Activated CD4-positive, alpha-beta T cell treated with anti-CD3 and anti-CD28 coated beads, Interleukin-2, amount 50 U/mL, for 24 hours (primary cell): Measurements from ENCODE around the gene NNAT.

Experiments
- DNase-seq, 2 donors: peaks; one replicate each; pipeline ENCODE4 v3.0.0-alpha.2; 2020; ENCODE audit warnings: low read depth in 1 of 2, low spot score in 1 of 2

Gene NNAT

DNA sequence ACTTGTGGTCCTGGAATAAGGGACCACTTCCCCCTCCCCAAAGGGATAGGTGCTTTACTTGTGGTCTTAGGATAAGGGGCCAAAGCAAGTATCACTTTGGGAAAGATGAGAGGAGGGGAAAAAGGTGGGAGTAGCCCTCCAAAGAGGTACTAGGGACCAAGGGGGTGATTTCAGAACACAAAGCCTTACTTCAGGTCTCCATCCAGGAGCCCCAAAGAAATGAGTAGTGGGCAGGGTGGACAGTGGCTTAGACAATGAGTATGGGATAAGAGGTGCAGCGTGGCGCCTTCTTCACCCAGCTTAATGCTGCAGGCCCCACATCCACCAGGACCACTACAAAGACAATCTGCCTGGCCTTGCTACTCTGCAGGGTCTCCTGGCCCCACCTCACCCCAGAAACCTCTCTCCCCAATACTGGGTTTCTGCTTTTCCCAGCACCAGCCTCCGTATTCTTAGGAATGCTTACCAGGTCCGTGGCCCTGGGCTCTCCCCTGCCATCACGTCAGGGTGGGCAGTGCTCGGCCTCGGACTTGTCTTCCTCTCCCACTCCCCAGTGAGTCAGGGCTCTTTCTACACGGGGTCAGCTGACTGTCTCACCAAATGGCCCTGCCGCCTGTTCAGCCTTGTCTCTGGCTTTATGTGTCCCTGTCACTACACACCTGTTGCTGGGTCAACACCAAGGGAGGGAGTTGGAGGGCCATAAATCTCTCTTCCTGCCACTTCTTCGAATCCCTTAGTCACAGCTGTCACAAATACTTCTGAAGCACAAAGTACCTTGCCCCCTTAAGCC lies 3.1 kb downstream of the NNAT start:
- no peak for DNase-seq

DNA sequence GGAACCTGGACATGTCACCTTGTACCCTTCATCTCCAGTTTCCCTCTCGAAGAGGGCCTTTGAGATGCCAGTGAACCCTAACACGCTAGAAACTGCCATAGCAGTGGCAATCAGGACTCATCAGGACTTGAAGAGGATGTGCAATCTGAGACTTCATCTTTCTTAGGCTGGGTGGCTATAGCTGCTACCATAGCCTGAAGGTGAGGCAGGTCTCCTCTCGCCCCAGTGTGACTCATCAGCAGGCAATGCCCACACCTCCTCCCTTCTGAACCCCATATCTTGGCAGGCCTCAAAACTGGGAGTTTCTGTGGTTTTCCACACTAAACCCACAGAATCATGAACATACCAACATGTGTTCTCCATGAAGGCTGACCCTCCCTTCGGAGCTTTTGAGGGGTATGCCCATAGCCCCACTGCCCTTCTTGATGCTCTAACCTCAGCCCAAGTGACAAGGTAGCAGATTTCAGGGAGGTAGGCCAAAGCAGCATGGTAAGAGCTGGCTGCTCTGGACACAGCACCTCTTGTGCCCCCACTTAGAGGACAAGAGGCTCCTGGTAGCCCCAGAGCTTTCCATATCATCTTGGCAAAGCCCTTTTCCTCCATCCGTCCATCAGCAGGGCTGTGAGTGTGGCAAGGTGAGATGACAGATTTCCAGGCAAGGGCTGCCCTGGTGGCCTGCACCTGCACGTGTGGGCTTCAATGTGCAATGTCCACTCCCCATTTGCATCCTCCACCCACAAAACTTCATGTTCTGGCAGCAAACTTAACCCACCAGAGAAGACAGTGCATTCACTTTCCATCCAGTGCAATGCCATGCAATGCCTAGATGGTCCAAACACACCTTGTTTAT lies 4.0 kb downstream of the NNAT start:
- DNase-seq, result no peak

DNA sequence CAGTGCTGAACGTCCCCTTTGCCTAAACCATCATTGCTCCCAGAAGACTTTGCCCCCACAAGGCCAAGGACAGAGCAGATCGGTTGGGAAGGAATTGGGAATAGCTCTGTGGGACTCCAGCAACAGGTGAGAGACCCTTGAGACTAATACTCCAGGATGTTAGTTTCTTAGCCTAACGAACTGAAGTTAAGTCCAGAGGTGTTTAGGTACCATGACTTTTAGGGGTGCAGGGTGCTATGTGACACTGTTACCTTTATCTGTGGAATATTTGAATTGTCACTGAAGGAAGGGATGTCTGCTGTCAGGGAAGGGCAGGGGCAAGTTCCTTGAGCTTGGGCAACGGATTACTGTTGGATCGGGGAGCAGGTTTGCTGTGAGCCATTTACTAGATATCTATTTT lies 4.8 kb downstream of the NNAT start:
- no peak for DNase-seq

DNA sequence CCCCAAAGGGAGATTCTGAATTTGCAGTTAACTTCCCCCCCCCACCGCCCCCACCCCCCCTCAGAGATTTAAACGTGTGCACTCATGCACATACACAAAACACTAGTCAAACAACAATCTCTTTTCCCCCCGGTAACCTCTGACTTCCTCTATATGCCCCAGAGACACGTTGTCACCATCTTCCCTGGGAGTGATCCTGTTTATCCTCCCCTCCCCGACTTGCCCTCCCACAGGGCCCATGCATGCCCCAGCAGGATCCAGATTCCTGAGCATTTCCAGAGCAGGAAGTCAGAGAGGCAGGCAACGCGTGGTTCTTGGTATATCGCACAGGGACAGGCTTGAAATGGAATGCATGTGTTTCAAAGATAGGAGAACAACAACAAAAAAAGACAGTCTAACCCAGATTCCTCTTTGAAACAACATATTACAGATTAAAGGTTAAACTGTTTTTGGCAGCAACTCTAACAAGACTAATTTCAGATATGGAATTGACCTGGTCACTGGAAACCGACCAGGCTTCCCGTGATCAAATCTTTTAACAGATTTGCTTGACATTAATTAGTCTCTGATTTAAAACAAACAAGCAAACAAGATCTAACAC lies 5.3 kb downstream of the NNAT start:
- no peak for DNase-seq

DNA sequence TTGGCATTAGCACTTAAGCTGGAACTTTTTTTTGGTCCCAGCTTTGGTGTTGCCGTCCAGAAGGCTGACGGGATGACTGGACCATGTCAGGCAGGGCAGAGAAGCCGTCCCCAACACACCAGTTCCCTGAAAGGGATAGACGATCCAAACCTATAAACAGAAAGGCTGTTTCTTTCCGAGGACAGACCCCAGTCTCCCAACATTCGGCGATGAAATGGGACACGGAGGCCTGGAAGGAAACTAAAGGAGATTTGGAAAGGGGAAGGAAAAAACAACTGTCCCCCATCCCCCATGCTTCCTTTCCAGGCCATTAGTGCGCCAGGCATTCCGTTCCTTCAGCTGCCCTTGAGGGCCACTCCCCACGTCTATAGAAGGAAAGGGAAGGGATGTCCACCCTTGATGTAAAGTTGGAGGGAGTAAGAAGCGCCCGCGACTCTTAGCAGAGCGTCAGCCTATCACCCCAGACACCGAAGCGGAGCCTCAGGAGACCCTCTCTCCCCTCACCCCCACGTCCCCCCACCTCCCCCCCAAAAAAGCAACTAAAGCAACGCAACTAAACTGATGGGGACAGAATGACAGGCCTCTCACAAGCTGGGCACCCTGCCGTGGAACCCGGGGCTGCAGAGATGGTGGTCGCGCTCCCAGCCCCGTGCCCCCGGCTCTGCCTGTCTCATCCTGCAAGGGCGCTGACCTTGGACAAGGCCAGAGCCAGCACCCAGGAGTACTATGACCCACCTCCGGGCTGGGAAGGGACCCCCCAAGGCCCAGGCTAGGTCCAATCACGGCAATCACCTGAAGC lies 6.0 kb downstream of the NNAT start:
- DNase-seq, result no peak

DNA sequence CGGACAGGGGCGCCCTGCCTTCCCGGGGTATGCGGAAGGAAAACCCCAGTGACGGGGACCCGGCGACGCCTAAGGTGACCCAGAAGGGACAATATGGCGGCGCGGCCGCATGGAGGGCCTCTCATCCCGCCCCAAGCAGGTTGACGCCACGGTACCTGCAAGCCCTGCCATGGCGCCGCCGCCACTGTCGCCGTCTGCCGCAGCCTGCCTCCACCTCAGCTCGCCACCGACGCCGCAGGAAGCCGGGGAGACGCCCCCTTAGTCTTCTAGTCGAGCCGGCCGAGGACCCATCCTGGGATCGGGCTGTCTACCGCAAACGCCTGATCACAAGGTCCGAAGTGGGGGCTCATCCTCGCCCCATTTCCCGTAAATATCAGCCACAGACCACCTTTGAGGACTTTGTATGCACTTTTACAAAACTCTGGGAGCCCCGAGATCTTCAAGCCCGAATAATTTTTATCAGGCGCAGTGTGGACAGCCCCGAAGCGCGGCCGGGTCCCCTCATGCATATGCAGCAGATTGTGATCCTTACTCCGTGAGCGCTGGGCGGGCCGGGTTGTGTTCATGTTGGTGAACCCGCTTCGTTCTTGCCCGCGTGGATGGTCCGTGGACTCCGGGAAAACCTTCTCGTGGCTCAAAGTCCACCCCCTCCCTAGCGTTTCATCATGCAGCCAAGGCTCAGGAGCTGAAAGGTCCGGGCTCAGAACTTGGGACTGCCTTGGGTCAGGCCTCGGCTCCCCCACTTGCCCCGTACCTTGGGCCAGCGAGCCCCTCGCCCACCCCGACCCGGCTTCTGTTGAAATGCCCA lies 6.8 kb downstream of the NNAT start, which contains the start of gene BLCAP:
Gene BLCAP (minus strand): TSS at position 239 of the 808 bp plus-strand sequence. CDS start 8,702 bp downstream, outside the sequence.
- DNase-seq, result peak; percentile 90 to 91

DNA sequence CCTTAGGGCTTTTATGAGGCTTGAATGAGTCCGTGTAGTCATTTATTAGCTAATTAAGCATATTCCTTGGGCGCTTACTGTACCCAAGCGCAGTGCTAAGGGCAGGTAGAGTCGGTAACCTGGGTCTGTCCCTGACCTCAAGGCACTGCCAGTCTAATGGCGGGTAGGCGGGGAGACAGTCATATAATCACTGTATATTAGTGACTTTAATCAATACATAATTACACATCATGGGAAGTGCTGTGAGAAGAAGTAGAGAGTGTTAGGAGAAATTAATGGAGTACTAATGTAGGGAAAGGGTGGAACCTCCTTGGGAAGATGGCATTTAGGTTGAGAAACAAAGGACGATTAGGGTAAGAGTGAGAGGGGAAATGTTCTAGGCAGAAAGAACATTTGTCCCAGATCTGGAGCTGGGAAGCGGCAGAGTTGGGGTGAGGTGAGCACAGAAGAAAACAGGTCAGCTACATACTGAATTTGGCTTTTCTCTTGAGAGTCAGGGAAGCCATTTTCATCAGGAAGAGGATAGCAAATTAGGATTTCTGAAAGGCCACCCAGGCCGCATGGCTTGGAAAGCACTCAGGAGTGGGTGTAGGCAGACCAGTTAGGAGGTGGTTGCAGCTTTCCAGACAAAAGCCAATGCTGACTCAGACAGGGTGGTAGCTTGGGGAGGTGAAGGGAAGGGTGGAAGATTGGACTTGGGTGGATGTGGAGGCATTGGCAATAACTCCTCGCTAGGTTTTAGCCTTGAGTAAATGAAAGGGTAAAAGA lies 7.6 kb downstream of the NNAT start:
- DNase-seq, result no peak

DNA sequence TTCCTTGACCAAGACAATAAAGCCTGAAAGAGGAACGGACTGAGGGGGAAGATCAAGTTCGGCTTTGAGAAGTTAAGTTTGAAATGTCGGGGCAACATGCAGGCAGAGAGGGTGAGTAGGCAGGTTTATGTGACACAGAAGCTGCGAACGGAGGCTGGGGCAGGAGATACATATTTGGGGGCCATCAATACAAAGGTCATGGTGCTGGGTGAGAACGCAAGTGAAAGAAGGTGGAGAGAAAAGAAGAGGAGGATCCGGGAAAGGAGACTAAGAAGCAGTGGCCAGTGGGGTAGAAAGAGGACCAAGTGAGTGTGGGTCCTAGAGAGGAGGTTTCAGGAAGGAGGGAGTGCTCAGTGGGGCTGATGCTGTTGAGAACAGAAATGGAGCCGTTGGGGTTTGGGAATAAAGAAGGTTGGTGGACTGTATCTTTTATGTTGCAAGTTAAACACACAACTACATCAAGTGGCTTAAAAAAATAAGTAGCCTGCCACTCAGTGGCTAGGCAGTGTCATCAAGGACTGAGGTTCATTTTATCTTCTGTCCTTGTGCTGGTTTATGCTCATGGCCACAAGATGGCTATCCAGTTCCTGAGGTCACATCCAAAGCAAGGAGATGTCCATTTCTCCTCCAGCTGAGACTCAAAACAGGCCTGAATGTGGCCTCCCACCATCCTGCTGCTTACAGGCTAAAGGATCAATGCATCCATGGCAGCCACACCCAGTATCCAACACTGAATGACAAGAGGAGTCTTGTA lies 8.3 kb downstream of the NNAT start:
- no peak for DNase-seq

DNA sequence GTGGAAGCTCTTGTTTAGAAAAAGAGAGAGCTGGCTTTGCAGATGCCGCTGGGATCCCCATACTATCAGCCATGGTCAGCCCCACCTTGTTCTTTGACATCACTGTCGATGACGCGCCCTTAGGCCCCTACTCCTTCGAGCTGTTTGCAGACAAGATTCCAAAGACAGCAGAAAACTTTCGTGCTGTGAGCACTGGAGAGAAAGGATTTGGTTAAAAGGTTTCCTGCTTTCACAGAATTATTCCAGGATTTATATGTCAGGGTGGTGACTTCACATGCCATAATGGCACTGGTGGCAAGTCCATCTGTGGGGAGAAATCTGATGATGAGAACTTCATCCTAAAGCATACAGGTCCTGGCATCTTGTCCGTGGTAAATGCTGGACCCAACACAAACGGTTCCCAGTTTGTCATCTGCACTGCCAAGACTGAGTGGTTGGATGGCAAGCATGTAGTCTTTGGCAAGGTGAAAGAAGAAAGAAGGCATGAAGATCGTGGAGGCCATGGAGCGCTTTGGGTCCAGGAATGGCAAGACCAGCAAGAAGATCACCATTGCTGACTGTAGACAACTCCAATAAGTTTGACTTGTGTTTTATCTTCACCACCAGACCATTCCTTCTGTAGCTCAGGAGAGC lies 9.0 kb downstream of the NNAT start:
- no peak for DNase-seq

DNA sequence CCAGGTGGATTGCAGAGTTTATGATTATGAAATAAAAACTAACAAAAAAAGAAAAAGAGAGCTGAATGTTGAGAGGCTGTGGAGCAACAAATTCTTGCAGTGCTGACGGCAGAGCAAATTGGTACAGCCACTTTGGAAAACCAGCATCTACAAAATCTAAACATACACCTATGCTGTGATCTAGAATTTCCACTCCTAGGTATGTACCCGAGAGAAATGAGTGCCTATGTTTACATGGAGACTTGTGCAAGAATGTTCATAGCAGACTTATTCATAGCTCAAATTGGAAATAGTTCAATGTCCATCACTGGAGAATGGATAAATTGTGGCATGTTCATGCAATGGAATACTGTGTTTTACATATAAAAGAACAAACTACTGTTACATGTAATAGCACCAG lies 9.6 kb downstream of the NNAT start:
- no peak for DNase-seq

DNA sequence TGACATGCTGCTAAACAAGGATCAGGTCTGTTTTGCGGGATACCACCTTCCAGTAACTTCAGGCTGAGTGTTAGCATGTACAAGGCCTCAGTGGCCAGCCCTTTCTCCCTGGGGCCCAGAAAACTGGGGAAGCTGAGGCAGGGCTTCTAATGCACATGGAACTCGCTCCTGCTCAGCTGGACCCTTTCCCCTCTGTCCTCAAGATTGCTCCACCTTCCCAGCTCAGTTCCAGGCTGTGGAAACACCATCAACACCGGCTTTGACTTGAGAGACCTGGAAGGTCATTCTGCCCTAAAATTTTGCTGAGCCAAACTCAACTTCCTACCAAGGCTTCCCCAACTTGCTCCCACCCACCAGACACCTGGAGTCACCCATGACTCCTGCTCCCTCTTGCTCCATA lies 10.8 kb downstream of the NNAT start:
- no peak for DNase-seq

DNA sequence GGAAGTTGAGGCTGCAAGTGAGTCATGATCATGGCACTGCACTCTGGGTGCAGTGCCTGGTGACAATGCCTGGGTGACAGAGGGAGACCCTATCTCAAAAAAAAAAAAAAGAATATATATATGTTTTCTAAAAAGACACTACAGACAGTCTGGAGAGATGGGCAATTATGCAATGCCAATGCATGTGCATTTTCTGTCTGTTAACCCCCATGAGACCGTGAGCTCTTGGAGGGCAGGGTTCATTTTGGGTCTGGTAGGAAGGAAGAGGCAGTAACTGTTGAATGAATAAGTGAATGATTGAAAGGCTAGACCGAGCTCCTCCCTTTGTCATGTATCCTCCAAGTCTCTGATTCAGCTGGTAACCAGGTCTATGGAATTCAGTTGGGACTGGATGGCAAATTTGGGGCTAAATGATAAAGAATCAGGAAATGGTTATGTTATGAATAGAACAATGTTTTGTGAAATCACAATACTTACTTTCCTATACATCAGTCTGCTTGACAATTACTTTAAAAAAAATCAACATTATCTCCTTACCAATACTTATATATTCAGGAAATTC lies 12.2 kb downstream of the NNAT start:
- no peak for DNase-seq

DNA sequence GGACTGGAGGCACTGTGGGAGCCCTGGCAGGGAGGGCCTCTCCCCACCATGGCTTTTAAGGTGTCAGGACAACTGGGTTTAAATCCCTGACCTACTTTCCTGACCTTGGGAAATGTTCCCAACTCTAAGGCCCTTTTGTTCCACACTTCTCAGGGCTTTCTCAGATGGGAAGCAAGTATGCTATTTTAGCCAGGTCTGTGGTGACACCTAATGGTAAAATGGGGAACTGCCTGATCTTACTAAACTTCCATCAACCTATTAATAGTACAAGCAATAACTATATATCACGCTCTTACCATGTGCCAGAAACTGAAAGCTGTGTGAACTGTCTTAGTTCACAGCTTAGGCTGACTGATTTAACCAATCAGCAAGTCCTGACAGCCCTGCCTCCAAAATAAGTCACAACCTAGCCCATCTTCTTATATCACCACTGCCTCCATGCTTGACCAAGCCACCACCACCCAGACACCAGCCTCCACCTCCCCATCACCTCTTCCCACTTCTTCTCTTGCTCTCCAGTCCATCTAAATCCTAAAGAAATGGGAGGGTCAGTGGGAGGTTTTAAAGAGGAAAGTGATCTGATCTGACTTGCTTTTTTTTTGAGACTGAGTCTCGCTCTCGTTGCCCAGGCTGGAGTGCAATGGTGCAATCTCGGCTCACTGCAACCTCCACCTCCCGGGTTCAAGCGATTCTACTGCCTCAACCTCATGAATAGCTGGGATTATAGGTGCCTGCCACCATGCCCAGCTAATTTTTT lies 13.5 kb downstream of the NNAT start:
- DNase-seq, result peak in 1 of 2 donors; percentile 56

DNA sequence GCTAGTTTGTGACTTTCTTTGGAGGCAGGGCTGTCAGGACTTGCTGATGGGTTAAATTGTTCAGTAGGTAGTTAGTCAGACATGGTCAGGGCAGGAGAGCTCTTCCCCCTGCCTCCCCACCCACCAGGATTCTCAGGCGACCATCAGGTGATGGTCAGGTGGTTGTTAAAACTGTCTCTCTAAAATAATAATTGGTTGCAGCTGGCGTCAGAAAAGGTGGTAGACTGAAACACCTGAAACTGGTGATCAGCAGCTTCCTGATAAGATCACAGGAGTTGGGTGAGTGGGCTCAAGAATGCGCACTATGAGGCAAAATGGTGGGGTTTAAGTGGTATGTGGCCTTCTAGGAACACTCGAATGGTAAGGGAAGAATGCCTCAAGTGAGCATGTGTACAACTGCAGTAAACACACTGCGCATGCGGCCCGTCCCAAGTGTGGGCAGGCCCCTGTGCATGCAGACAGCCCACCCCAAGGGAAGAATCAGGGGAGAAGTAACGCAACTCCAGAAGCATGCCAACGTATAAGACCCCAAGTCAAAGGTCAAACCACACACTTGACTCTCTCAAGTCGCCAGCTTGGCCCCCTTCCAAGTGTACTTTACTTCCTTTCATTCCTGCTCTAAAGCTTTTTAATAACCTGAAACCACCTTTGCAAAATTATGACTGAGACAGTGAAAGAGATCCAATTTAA lies 14.5 kb downstream of the NNAT start:
- no peak for DNase-seq

DNA sequence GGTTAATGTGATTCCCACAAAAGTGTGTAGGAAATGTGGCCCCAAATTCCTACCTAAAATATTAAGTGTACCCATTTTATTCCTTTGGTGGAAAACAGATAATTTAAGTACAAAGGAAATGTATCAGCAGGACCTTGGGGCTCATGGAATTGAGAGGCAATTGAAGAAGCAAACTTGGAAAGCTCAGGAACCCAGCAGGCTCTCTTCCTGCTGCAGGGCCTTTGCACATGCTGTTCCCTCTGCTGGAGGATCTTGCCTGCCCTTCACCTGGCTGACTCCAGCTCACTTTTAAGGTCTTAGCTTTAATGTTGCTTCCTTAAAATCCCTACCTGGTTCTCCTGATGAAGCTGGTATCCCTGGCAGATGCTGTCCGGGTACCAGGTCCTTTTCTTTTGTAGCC lies 16.5 kb downstream of the NNAT start:
- DNase-seq, result no peak

DNA sequence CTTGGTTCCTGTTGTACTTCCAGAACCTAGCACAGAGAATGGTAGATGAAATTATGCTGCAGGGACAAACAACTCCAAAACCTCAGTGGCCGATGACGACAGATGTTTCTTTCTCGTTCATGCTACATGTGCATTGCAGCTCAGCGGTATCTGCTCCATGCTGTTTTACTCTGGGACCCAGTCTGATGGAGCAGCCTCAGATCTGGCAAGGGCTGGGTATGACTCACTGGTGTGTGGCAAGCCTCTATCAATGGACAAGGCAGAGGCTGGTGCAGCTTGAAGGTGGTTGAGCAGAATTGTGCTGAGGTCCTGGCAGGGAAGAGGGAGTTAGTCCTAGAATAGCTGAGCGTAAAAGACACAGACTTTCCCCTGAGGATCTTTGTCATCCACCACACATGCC lies 17.0 kb downstream of the NNAT start:
- DNase-seq, result no peak

DNA sequence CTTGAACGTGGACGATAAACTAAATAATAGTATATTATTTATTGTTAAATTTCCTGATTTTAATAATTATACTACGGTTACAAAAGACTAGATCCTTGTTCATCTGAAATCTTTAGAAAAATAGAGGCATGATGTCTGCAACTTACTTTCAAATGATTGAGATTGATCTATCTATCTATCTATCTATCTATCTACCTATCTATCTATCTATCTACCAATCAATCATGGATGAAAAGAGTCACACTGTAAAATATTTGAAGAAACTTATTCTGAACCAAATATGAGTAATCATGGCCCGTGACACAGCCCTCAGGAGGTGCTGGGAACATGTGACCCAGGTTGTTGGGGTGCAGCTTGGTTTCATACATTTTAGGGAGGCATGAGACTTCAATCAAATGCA lies 18.4 kb downstream of the NNAT start:
- DNase-seq, result no peak
